T-helper 2 cell (primary cell): ENCODE results near the gene AHCYL1.

Experiments used
- DNase-seq, 5 experiments: peaks; one replicate each; pipeline versions ENCODE4 v3.0.0 to v3.0.0-alpha.2; 2012 to 2022

The AHCYL1 gene

GRCh38 chr1:110064576-110065337 is 80.2 kb downstream of the AHCYL1 start:
- DNase-seq = no peak

- DNase-seq = no peak
Observed at GRCh38 chr1:110065841-110066240, 81.3 kb downstream of the AHCYL1 start.

GRCh38 chr1:110067479-110067892 is 82.9 kb downstream of the AHCYL1 start:
- no peak for DNase-seq

GRCh38 chr1:110067893-110068645 is 83.5 kb downstream of the AHCYL1 start:
- peak in 1 of 5 experiments; percentile 22 for DNase-seq

GRCh38 chr1:110068646-110069403 is 84.3 kb downstream of the AHCYL1 start:
- DNase-seq = peak in 1 of 5 experiments; percentile 34

- DNase-seq = no peak
Observed at GRCh38 chr1:110069404-110070281, 85.1 kb downstream of the AHCYL1 start.

GRCh38 chr1:110070282-110070669 is 85.7 kb downstream of the AHCYL1 start:
- no peak for DNase-seq

GRCh38 chr1:110070671-110071242 is 86.2 kb downstream of the AHCYL1 start, which contains the start of gene ALX3:
TSS of gene ALX3 (minus strand) at chr1:110070672. CDS start at chr1:110070612, 60 bp downstream.
- DNase-seq = no peak
